Effector memory CD8-positive, alpha-beta T cell (primary cell): ENCODE data around the gene SRC.

Source experiments
- ATAC-seq: fragments of 150-1000 bp; cut with Tn5 transposase; replicated peaks from 2 replicates; pipeline ENCODE4 v1.10.0; 2021; ENCODE audit warnings: mild to moderate bottlenecking, moderate library complexity
- DNase-seq, 3 experiments: peaks; one replicate each; pipeline ENCODE4 v3.0.0; 2021
- H3K27ac Mint-ChIP-seq, 2 donors: one replicate each; pipeline ENCODE4 v1.8.0; 2022; ENCODE audit warnings: mild to moderate bottlenecking in 2 of 2, mixed read lengths in 2 of 2, moderate library complexity in 2 of 2
- H3K27me3 Mint-ChIP-seq, 2 donors: one replicate each; pipeline ENCODE4 v1.8.0; 2022; ENCODE audit warnings: mixed read lengths in 2 of 2
- H3K36me3 Mint-ChIP-seq: one replicate; pipeline ENCODE4 v1.8.0; 2022; ENCODE audit warnings: mild to moderate bottlenecking, moderate library complexity, mixed read lengths; ENCODE audit not compliant: insufficient read depth
- H3K4me1 Mint-ChIP-seq, 2 donors: one replicate each; pipeline ENCODE4 v1.8.0; 2022; ENCODE audit warnings: low read depth in 2 of 2, mixed read lengths in 2 of 2
- H3K4me3 Mint-ChIP-seq, 2 donors: one replicate each; pipeline ENCODE4 v1.8.0; 2022; ENCODE audit warnings: mild to moderate bottlenecking in 2 of 2, mixed read lengths in 2 of 2, moderate library complexity in 2 of 2
- H3K9me3 Mint-ChIP-seq, 2 donors: one replicate each; pipeline ENCODE4 v1.8.0; 2022; ENCODE audit warnings: mixed read lengths in 2 of 2

The SRC gene

DNA sequence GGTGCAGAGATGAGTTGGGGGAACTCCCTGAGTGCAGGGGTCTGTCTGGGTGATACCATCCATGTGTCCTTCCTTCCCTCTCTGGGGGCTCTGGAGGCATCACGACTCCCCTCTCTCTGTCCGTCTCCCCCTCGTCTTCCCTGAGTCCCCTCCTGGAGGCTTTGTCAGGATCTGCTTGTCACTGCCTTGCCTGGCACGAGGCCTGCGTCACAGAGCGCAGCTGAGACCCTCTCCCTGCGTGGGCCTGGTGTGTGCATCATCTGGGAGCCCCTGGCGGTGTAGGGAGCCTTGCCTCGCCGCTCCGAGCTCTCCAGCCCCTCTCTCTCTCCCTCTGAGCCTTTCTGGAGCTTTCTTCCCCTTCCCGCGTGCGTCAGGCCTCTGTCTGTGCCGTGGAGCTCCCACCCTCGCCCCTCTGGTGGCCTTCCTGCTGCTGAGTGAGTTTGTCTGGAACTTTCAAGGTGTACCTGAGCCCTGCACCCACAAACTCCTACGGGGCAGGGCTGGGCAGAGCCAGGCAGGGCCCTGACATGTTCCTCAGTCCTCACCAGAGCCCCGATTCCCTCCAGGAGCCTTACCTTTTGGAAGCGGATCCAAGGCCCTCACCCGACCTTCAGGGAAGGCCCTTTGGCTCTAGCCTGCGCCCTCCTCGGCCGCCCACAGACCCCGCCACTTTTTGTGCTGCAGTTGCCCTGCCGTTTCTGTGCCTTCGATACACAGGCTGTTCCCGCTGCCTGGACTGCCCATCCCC, 70.3 kb downstream of the SRC start:
- Mint-ChIP-seq H3K27me3 (peaks cover 9 to 15% of the 10 kb centered on the region in 2 donors), H3K27ac (no peak overlapping the region), H3K36me3 (no peaks in the 10 kb centered on the region), H3K4me3 (no peak overlapping the region), H3K9me3 (no peaks in the 10 kb centered on the region), H3K4me1 (peaks cover 0 to 5% of the 10 kb centered on the region in 2 donors)
- ATAC-seq (no peak), DNase-seq (no peak)

DNA sequence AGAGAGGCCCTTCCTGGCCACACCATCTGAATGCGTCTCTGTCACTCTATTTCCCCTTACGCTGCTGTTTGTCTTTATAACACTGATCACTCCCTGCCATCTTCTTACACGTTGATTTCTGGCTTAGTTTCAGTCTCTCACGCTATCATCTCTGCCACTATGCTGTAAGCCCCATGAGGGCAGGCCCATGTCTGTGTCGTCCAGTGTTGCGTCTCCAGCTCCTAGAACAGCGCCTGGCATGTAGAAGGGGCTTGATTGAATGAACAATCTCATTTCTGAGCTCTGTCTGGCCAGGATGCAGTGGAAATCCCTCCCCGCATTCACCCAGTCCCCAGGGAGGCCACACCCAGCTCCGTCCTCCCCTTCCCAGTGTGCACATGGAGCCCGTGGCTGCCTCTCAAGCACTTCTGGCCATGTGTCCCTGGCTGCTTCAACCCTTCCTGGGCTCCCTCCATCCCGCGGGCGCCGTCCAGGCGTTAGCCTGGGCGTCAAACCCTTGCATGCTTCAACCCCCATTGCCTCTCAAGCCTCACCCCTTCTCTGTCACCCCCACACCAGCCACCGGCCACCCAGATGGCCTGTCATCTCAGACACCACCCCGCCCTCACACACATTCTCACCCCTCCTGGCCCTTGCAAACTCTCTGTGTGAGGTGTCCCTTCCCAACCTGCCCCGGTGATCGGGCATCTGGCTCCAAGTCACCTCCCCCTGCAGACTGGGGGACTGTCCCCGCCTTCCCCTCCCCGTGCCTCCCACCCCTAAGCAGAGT, 71.1 kb downstream of the SRC start:
- Mint-ChIP-seq H3K27ac (no peak overlapping the region), H3K27me3 (peaks cover 14 to 16% of the 10 kb centered on the region in 2 donors), H3K9me3 (no peaks in the 10 kb centered on the region), H3K4me1 (peaks cover 0 to 5% of the 10 kb centered on the region in 2 donors), H3K4me3 (no peak overlapping the region), H3K36me3 (no peaks in the 10 kb centered on the region)
- DNase-seq, result no peak
- no peak for ATAC-seq

DNA sequence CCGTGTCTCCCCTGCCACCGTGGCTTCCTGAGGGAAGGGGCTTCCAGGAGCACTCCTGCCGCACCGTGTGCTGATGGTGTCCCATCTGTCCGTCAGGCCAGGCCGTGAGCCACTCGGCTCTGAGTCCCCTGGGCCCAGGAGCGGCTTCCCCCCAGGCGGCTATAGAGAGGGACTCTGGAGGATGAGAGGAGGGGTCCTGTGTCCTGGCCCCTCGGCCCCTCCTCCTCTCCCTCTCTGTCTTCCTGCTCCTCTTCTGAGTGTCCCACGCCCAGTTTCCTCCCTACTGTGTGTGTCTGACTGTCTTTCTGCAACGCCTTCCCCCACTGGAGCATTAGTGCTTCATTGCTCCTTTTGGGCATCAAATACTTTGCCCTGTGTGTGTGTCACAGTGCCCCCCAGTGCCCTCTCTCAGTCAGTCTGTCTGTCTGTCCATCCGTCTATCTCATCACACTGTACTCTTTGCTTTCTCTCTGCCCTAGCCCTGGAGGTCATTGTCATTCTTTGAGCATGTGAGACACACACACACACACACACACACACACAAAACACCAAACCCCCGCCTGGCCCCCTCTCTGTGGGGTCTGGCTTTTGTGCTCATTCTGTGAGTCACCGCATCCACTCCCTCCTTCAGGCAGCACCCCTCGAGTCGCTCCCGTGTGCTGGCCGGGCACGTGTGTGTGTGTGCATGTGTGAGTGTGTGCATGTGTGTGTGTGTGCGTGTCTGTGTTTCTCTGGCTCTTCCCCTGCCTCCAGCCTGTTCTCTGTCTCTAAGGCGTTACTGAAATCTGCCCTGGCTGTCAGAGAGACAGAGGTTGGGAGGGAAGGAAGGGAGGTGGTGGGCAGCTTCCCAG, 71.9 kb downstream of the SRC start:
- H3K4me3 Mint-ChIP-seq, result no peak overlapping the region
- H3K36me3 Mint-ChIP-seq, result no peaks in the 10 kb centered on the region
- ATAC-seq, result no peak
- DNase-seq, result no peak
- H3K27ac Mint-ChIP-seq, result no peak overlapping the region
- H3K4me1 Mint-ChIP-seq, result peaks cover 0 to 5% of the 10 kb centered on the region in 2 donors
- H3K27me3 Mint-ChIP-seq, result peaks cover 14 to 16% of the 10 kb centered on the region in 2 donors
- no peaks in the 10 kb centered on the region for H3K9me3 Mint-ChIP-seq

DNA sequence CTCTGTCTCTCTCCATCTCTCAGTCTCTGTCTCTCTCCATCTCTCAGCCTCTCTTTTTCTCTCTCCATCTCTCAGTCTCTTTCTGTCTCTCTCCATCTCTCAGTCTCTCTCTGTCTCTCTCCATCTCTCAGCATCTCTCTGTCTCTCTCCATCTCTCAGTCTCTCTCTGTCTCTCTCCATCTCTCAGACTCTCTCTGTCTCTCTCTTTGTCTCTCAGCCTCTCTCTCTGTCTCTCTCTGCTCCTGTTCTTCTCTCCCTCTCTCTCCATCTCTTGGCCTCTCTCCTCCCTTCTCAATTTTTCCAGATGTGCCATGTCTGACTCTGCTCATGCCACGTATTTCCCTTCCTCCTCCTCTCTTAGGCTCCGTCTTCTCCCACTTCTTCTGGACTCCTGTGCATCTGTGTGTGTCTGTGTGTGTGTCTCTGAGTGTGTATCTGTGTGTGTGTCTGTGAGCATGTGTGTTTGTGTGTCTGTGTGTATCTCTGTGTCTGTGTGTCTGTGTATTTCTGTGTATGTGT, 72.7 kb downstream of the SRC start:
- DNase-seq (no peak), ATAC-seq (no peak)
- Mint-ChIP-seq H3K4me1 (peaks cover 0 to 2% of the 10 kb centered on the region in 2 donors), H3K27me3 (peaks cover 16 to 17% of the 10 kb centered on the region in 2 donors), H3K4me3 (no peak overlapping the region), H3K27ac (no peak overlapping the region), H3K9me3 (no peaks in the 10 kb centered on the region), H3K36me3 (no peaks in the 10 kb centered on the region)

DNA sequence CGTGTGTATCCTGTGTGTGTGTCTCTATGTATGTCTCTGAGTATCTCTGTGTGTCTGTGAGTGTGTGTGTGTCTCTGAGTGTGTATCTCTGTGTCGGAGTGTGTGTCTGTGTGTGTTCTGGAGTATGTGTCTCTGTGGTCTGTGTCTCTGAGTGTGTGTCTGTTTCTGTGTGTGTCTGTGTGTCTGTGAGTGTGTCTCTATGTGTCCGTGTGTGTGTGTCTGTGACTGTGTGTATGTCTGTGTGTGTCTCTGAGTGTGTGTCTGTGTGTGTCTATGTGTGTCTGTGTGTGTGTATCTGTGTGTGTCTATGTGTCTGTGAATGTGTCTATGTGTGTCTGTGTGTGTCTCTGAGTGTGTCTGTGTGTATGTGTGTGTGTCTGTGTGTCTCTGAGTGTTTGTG, 73.4 kb downstream of the SRC start:
- H3K4me1 Mint-ChIP-seq, result no peaks in the 10 kb centered on the region
- no peak for ATAC-seq

DNA sequence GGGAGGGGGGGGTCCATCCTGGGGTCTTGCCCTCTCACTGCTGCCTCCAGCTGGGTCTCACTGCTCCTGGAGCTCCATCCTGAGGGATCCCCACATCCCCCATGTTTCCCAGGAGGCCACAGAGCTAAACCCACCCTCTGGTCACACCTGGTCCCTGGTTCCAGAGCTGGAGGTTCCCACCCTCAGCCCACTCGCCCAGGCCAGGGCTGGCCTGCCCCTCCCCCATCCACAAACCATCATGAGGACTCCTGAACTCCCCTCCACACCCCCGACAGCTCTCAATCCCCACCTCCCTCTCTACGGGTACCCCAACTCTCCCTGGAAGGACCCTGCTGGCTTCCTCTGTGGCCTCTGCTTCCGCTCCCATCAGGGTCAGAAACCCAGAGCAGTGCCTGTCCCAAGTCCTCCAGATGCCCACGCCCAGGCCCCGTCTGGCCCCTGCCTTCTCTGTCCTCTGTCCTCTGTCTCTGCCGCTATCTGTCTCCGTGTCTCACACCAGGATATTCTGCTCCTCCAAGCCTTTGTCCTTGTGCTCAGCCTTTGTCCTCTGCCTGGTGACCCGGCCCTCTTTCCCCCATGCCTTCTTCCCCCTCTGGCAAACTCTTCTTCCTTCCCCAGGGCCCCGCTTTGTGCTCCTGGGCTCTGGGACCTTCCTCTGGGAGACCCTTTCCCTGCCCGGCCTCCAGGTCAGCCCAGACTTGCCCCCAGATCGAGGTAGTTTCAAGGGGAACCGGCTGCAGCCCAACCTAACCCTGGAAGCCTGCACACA, 74.0 kb downstream of the SRC start:
- H3K27ac Mint-ChIP-seq, result no peak overlapping the region
- no peaks in the 10 kb centered on the region for H3K4me1 Mint-ChIP-seq
- H3K36me3 Mint-ChIP-seq, result no peaks in the 10 kb centered on the region
- ATAC-seq (no peak), DNase-seq (no peak)
- H3K9me3 Mint-ChIP-seq, result no peaks in the 10 kb centered on the region
- H3K27me3 Mint-ChIP-seq, result peaks cover 16 to 29% of the 10 kb centered on the region in 2 donors
- H3K4me3 Mint-ChIP-seq, result no peak overlapping the region

More for the DNA sequence above, 73.4 kb downstream of the SRC start:
- no peak for DNase-seq
- Mint-ChIP-seq H3K9me3 (no peaks in the 10 kb centered on the region), H3K4me3 (no peak overlapping the region), H3K27ac (no peak overlapping the region), H3K36me3 (no peaks in the 10 kb centered on the region), H3K27me3 (peaks cover 16 to 24% of the 10 kb centered on the region in 2 donors)

DNA sequence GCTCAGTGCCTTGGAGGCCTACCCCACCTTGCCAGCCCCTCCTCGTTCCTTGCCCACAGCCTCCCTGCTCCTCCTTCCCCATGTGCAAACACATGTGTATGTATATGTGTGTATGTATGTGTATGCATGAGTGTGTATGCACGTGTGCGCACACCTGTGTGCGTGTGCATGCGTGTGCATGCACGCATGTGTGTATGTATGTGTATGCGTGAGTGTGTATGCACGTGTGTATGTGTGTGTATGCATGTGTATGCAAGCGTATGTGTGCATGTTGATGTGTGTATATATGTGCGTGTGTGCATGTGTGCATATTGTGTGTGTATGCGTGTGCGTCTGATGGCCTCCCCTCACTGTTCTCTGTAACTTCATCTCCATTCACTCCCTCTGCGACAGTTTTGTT, 74.7 kb downstream of the SRC start:
- Mint-ChIP-seq H3K27ac (no peak overlapping the region), H3K36me3 (no peaks in the 10 kb centered on the region), H3K4me3 (no peak overlapping the region)

DNA sequence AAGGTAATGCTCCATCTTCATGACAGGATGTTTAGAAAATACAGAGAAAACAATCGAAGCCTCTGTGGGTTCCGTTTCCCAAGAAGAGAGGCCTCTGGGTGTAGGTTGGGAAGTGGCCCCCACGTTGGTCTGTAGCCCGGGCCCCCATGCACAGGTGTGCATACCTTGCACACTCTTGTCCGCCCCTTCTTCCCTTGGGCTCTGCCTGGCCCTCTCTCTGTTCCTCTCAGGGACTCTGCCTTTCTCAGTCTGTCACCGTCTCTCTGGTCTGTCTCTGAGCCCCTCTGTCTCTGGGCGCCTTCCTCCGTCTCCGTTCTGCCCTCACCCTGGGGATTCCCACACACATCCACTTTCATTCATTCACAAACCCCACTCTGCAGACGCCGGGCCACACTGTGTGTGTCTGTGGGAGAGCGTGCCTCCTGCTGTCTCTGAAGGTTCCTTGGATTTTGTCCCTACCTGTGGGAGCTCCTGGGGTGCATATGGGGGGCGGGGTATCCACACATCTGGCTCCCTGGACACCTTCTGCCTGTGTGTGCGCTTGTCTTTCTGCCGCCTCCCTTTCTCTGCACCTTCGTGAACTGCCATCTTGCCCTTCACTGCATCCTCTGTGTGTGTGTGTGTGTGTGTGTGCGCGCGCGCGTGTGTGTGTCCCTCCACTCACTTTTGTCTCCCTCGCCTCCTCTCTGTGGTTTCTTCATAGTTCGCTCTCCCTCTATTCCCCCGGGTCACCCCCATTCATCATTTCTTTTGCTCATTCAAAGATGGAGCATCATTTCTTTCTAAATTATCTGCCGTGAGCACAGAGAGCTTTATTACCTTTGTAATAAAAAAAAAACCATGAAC, 75.3 kb downstream of the SRC start:
- ATAC-seq (no peak), DNase-seq (no peak)
- H3K4me3 Mint-ChIP-seq, result no peak overlapping the region
- no peaks in the 10 kb centered on the region for H3K4me1 Mint-ChIP-seq
- H3K9me3 Mint-ChIP-seq, result no peaks in the 10 kb centered on the region
- peaks cover 16 to 29% of the 10 kb centered on the region in 2 donors for H3K27me3 Mint-ChIP-seq
- H3K36me3 Mint-ChIP-seq, result no peaks in the 10 kb centered on the region
- H3K27ac Mint-ChIP-seq, result no peak overlapping the region

More for the DNA sequence above, 74.7 kb downstream of the SRC start:
- no peak for ATAC-seq
- Mint-ChIP-seq H3K4me1 (no peaks in the 10 kb centered on the region), H3K9me3 (no peaks in the 10 kb centered on the region), H3K27me3 (peaks cover 16 to 29% of the 10 kb centered on the region in 2 donors)
- DNase-seq, result no peak

DNA sequence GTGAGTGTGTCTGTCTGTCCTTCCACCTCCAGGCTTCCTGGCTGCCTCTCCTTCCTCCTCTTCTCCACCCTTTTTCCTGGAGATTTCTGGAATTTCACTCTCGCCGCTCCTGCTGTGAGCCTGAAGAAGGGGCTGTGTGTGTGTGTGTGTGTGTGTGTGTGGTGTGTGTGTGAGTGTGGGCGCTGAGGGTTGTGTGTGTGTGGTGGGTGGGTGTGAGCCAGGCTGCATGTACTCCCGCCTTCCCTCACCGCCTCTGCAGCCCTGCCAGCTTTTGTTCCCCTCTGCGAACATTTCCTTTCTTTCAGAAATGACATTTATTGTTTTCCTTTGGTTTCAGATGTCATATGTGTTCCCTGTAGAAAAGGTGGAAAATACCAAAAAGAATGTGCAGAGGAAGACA, 76.0 kb downstream of the SRC start:
- Mint-ChIP-seq H3K4me3 (no peak overlapping the region), H3K27ac (no peak overlapping the region), H3K4me1 (no peaks in the 10 kb centered on the region), H3K36me3 (no peaks in the 10 kb centered on the region), H3K27me3 (peaks cover 16 to 29% of the 10 kb centered on the region in 2 donors), H3K9me3 (no peaks in the 10 kb centered on the region)
- ATAC-seq, result no peak
- DNase-seq, result no peak

DNA sequence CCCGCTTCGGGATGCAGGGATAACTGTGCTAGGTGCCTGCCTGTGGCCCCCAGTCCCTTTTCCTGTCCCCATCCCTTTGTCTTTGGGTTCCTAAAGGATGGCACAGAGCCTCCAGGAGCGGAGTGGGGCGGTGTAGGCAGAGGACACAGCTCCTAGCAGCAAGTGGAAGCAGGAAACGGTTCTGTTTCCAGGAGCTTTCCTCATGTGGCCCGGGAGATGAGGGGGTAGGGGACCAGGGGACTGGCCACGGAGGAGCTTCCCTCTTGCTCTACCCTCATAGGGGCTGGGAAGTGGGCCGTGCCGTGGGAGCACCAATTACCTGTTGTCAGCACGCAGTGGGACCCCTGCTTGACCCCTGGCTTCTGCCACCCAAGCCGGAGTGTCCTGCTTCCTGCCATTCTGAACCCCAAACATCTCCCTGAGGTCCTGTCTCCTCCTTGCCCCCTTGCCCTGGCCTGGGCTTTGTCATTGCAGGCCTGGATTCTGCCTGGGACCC, 76.9 kb downstream of the SRC start:
- H3K27ac Mint-ChIP-seq, result no peak overlapping the region
- no peaks in the 10 kb centered on the region for H3K4me1 Mint-ChIP-seq
- DNase-seq (no peak), ATAC-seq (no peak)
- peaks cover 16 to 29% of the 10 kb centered on the region in 2 donors for H3K27me3 Mint-ChIP-seq
- no peaks in the 10 kb centered on the region for H3K36me3 Mint-ChIP-seq
- no peaks in the 10 kb centered on the region for H3K9me3 Mint-ChIP-seq
- no peak overlapping the region for H3K4me3 Mint-ChIP-seq

DNA sequence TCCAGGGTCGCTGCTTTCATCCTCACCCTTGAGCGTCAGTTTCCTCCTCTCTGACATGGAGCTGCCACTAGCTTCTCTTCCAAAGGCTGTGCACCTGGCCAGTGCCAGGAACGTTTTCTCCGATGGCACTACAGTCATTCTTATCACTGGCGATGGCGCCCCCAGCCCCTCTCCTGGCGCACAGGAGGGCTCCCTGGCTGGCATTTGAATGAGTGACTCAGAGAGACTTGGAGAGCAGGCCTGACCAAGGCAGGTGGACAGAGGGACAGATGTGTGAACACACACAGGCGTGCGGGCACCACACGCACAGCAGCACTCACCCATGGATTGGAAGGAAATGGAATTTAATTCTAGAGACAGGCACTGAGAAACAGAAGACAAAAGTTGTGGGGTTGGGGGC, 77.6 kb downstream of the SRC start:
- DNase-seq (no peak), ATAC-seq (no peak)
- Mint-ChIP-seq H3K36me3 (no peaks in the 10 kb centered on the region), H3K9me3 (no peaks in the 10 kb centered on the region), H3K27ac (no peak overlapping the region), H3K4me3 (no peak overlapping the region), H3K27me3 (peaks cover 16 to 29% of the 10 kb centered on the region in 2 donors), H3K4me1 (no peaks in the 10 kb centered on the region)
